GM11168 (cell line): ENCODE measurements around the gene LSAMP.

Experiments used
- in situ Hi-C: fragments of 300-500 bp; cut with MboI; formaldehyde crosslinking; loops from one replicate; pipeline ENCODE4 v1.12.0; 2022; ENCODE audit warnings: low sequenced_read_pairs; ENCODE audit not compliant: unreplicated experiment

Gene LSAMP

GRCh38 chr3:115831864-115832263, 613.4 kb downstream of the LSAMP start:
- in situ Hi-C loops, result no loop called here

GRCh38 chr3:115830764-115831395, 614.4 kb downstream of the LSAMP start:
- in situ Hi-C loops, result no loop called here

GRCh38 chr3:115828401-115828800, 616.9 kb downstream of the LSAMP start:
- in situ Hi-C loops, result no loop called here

- in situ Hi-C loops, result no loop called here
Observed at GRCh38 chr3:115827495-115827894, 617.8 kb downstream of the LSAMP start.

- in situ Hi-C loops, result no loop called here
Observed at GRCh38 chr3:115825046-115825445, 620.2 kb downstream of the LSAMP start.

- in situ Hi-C loops, result loop anchor here (25.0 kb wide), 2 partner anchors 736 to 986 kb away; no protein-coding TSS in a partner anchor
Observed at GRCh38 chr3:115823083-115823482, 622.2 kb downstream of the LSAMP start.

GRCh38 chr3:115822579-115822978, 622.7 kb downstream of the LSAMP start:
- in situ Hi-C loops, result loop anchor here (25.0 kb wide), 2 partner anchors 735 to 985 kb away; no protein-coding TSS in a partner anchor

- in situ Hi-C loops, result loop anchor here (25.0 kb wide), 2 partner anchors 733 to 983 kb away; no protein-coding TSS in a partner anchor
Observed at GRCh38 chr3:115819785-115820384, 625.4 kb downstream of the LSAMP start.

- in situ Hi-C loops, result loop anchor here (25.0 kb wide), 2 partner anchors 728 to 978 kb away; no protein-coding TSS in a partner anchor
Observed at GRCh38 chr3:115814778-115815380, 630.4 kb downstream of the LSAMP start.

GRCh38 chr3:115814006-115814405, 631.3 kb downstream of the LSAMP start:
- in situ Hi-C loops, result loop anchor here (25.0 kb wide), 2 partner anchors 727 to 977 kb away; no protein-coding TSS in a partner anchor

GRCh38 chr3:115808816-115809215, 636.5 kb downstream of the LSAMP start:
- in situ Hi-C loops, result loop anchor here (25.0 kb wide), 2 partner anchors 722 to 972 kb away; no protein-coding TSS in a partner anchor

GRCh38 chr3:115808244-115808643, 637.0 kb downstream of the LSAMP start:
- in situ Hi-C loops, result loop anchor here (25.0 kb wide), 2 partner anchors 721 to 971 kb away; no protein-coding TSS in a partner anchor

GRCh38 chr3:115806501-115806900, 638.8 kb downstream of the LSAMP start:
- in situ Hi-C loops, result loop anchor here (25.0 kb wide), 2 partner anchors 719 to 969 kb away; no protein-coding TSS in a partner anchor

GRCh38 chr3:115805520-115805919, 639.8 kb downstream of the LSAMP start:
- in situ Hi-C loops, result loop anchor here (25.0 kb wide), 2 partner anchors 718 to 968 kb away; no protein-coding TSS in a partner anchor

- in situ Hi-C loops, result loop anchor here (25.0 kb wide), 2 partner anchors 717 to 967 kb away; no protein-coding TSS in a partner anchor
Observed at GRCh38 chr3:115804713-115805119, 640.6 kb downstream of the LSAMP start.

GRCh38 chr3:115804200-115804599, 641.1 kb downstream of the LSAMP start:
- in situ Hi-C loops, result loop anchor here (25.0 kb wide), 2 partner anchors 717 to 967 kb away; no protein-coding TSS in a partner anchor

GRCh38 chr3:115803661-115804060, 641.6 kb downstream of the LSAMP start:
- in situ Hi-C loops, result loop anchor here (25.0 kb wide), 2 partner anchors 716 to 966 kb away; no protein-coding TSS in a partner anchor

GRCh38 chr3:115800489-115801075, 644.7 kb downstream of the LSAMP start:
- in situ Hi-C loops, result loop anchor here (25.0 kb wide), 2 partner anchors 713 to 963 kb away; no protein-coding TSS in a partner anchor

GRCh38 chr3:115800065-115800464, 645.2 kb downstream of the LSAMP start:
- in situ Hi-C loops, result loop anchor here (25.0 kb wide), 2 partner anchors 713 to 963 kb away; no protein-coding TSS in a partner anchor
